Measurements from ENCODE around the gene SREBF1. TPM values are rescaled to one million over a fixed set of nuclear protein-coding genes. Genes with fewer than 3 reads are reported as not detected.

Gene SREBF1
- total and polyA plus RNA-seq, 2 of the 4 experiments (the other 2 are of a cell fraction) = 3.4 to 20.4 TPM

GRCh38 chr17:17762744-17763105, 74.1 kb downstream of the SREBF1 start:
- Histone ChIP-seq H3K36me3 (ENCODE audit: control insufficient read depth, insufficient read depth, low read length) (peaks cover 11% of the 10 kb centered on the region), H3K4ac (ENCODE audit: low read depth, low read length) (no peak overlapping the region), H2BK20ac (ENCODE audit: low read depth, low read length) (no peak overlapping the region), H3K14ac (replicated peaks; ENCODE audit: low read depth, low read length) (no peak overlapping the region), H2AK5ac (ENCODE audit: low read depth, low read length) (no peak overlapping the region), H3K27me3 (ENCODE audit: control insufficient read depth, insufficient read depth, low read length) (no peaks in the 10 kb centered on the region), H3K4me1 (ENCODE audit: control insufficient read depth, insufficient read depth, low read length) (peaks cover 24% of the 10 kb centered on the region), H2AFZ (replicated peaks; ENCODE audit: low read length, poor library complexity) (peak overlapping the region; percentile 59), H3K4me3 (ENCODE audit: insufficient read depth, low read depth, low read length) (no peak overlapping the region), H4K20me1 (ENCODE audit: insufficient read depth, low read length) (peaks cover 97% of the 10 kb centered on the region), H4K5ac (ENCODE audit: low read depth, low read length) (no peak overlapping the region), H4K91ac (ENCODE audit: insufficient read depth, low read depth, low read length) (no peak overlapping the region), H2BK5ac (ENCODE audit: low read depth, low read length, poor library complexity, severe bottlenecking) (no peak overlapping the region), H3K23ac (ENCODE audit: low read depth, low read length) (no peak overlapping the region), H3K56ac (ENCODE audit: extremely low read depth, insufficient read depth, low read length) (no peak overlapping the region), H3K27ac (ENCODE audit: insufficient read depth, low read length) (no peak overlapping the region), H3K9me1 (ENCODE audit: insufficient read depth, low read length) (peaks cover 43% of the 10 kb centered on the region), H2BK15ac (ENCODE audit: low read depth, low read length) (no peak overlapping the region), H3K9ac (ENCODE audit: low read depth, low read length) (no peak overlapping the region), H3K4me2 (ENCODE audit: low read depth, low read length) (no peak overlapping the region), H3K18ac (ENCODE audit: low read depth, low read length) (no peak overlapping the region), H2BK120ac (ENCODE audit: low read depth, low read length) (no peak overlapping the region), H3K79me1 (ENCODE audit: low read depth in 1 of 2, low read length in 2 of 2) (peaks cover 44 to 94% of the 10 kb centered on the region in 2 experiments), H3K9me3 (ENCODE audit: control insufficient read depth, insufficient read depth, low read length) (no peaks in the 10 kb centered on the region), H2AK9ac (replicated peaks; ENCODE audit: low read depth, low read length, poor library complexity) (peak overlapping the region; percentile 37), H4K8ac (ENCODE audit: low read depth in 2 of 2, low read length in 2 of 2) (no peak overlapping the region)
- dilution Hi-C loops (cut with HindIII; ENCODE audit: low sequenced_read_pairs, unreplicated experiment) = no loop called here
- WGBS, 2 experiments (ENCODE audit: extremely low coverage in 2 of 2, insufficient read length in 1 of 2) = no CpG with 5 or more reads among the region's 5 CpGs
- DNase-seq (no peak), ATAC-seq (ENCODE audit: low read depth) (no peak)
- TF ChIP-seq MXI1 (IDR thresholded peaks at IDR 0.05; ENCODE audit: borderline replicate concordance, low read depth, low read length) (no peak), FOS (IDR thresholded peaks at IDR 0.05; ENCODE audit: low read depth, low read length) (no peak), BHLHE40 (IDR thresholded peaks at IDR 0.05; ENCODE audit: low read depth, low read length) (no peak)
- in situ Hi-C loops (cut with MboI; ENCODE audit: low sequenced_read_pairs) = no loop called here
- ChIA-PET CTCF (no interaction called here), POLR2A (ENCODE audit: unreplicated experiment) (no interaction called here)
- no TSS peak for BruUV-seq (replicated peaks)
- intact Hi-C loops (cut with micrococcal nuclease) = no loop called here

Small RNA genes within 50 kb of the gene (microRNA-seq; reads per million reads assigned to microRNA genes)
- gene MIR33B (ENCODE audit: insufficient read depth in 1 of 2, insufficient read length in 1 of 2, unreplicated experiment in 1 of 2) (11.4 to 50.0 reads per million in 2 experiments), gene MIR6777 (ENCODE audit: insufficient read depth in 1 of 2, insufficient read length in 1 of 2, unreplicated experiment in 1 of 2) (0 to 2.1 reads per million in 2 experiments)

Small RNA genes within 50 kb of the gene (small RNA-seq; reads per million reads assigned to genes)
- gene MIR33B (0.04 to 36.8 (median 15.4) reads per million in 5 experiments), gene MIR6777 (0 to 0.11 (median 0) reads per million in 5 experiments)

Other genes starting within 250 kb of the SREBF1 start
- 23.3 and 25.0 TPM in 2 replicates for gene PEMT, start 245.3 kb downstream of the SREBF1 start, total RNA-seq (2012; rRNA removed)
- gene PEMT, start 245.3 kb downstream of the SREBF1 start, polyA plus RNA-seq (2012; rRNA removed) = 49.5 and 54.5 TPM in 2 replicates
- 1.8 and 1.9 TPM in 2 replicates for gene RAI1, start 155.5 kb downstream of the SREBF1 start, total RNA-seq (2012; rRNA removed)
- gene RAI1, start 155.5 kb downstream of the SREBF1 start, polyA plus RNA-seq (2012; rRNA removed) = 10.5 and 14.0 TPM in 2 replicates
- gene TOM1L2, start 135.4 kb upstream of the SREBF1 start, total RNA-seq (2012; rRNA removed) = 23.3 and 34.4 TPM in 2 replicates
- 51.7 and 54.3 TPM in 2 replicates for gene TOM1L2, start 135.4 kb upstream of the SREBF1 start, polyA plus RNA-seq (2012; rRNA removed)
- gene DRC3, start 135.9 kb upstream of the SREBF1 start, total RNA-seq (2012; rRNA removed) = 0.28 and 0.72 TPM in 2 replicates
- 0.23 and 0.55 TPM in 2 replicates for gene DRC3, start 135.9 kb upstream of the SREBF1 start, polyA plus RNA-seq (2012; rRNA removed)
- gene ATPAF2, start 202.2 kb upstream of the SREBF1 start, total RNA-seq (2012; rRNA removed) = 14.2 and 27.6 TPM in 2 replicates
- 19.5 and 21.9 TPM in 2 replicates for gene ATPAF2, start 202.2 kb upstream of the SREBF1 start, polyA plus RNA-seq (2012; rRNA removed)
- gene GID4, start 202.4 kb upstream of the SREBF1 start, total RNA-seq (2012; rRNA removed) = 3.9 and 5.0 TPM in 2 replicates
- gene GID4, start 202.4 kb upstream of the SREBF1 start, polyA plus RNA-seq (2012; rRNA removed) = 4.2 and 5.6 TPM in 2 replicates

All from IMR-90 (cell line).